ENCODE data around the gene CEPT1. TPM values are rescaled to one million over a fixed set of nuclear protein-coding genes. Genes with fewer than 3 reads are reported as not detected.

The CEPT1 gene
- total RNA-seq, 4 donors from 2014 or later = 23.1 to 30.4 (median 28.4) TPM

- H3K27ac ChIP-seq = no peak overlapping the region
- WGBS, 2 donors (ENCODE audit: low coverage in 1 of 2) = 49 to 72% methylated on average over 2 of the region's 2 CpGs
- ATAC-seq = no peak
- no peaks in the 10 kb centered on the region for H3K9me3 ChIP-seq
- H3K36me3 ChIP-seq = no peaks in the 10 kb centered on the region
- TF ChIP-seq CTCF (IDR thresholded peaks at IDR 0.05) (no peak), POLR2AphosphoS5 (IDR thresholded peaks at IDR 0.05) (no peak), POLR2A (IDR thresholded peaks at IDR 0.05) (no peak), EP300 (IDR thresholded peaks at IDR 0.05) (no peak)
- H3K4me3 ChIP-seq = no peak overlapping the region
- H3K4me1 ChIP-seq = peaks cover 0 to 16% (median 0%) of the 10 kb centered on the region in 3 donors
- no peaks in the 10 kb centered on the region for H3K27me3 ChIP-seq
Measured at GRCh38 chr1:111228748-111229126, 88.7 kb downstream of the CEPT1 start.

GRCh38 chr1:111232134-111232533 lies 92.1 kb downstream of the CEPT1 start:
- no peaks in the 10 kb centered on the region for H3K36me3 ChIP-seq
- no peak overlapping the region for H3K4me3 ChIP-seq
- no peaks in the 10 kb centered on the region for H3K9me3 ChIP-seq
- peaks cover 0 to 16% (median 0%) of the 10 kb centered on the region in 3 donors for H3K4me1 ChIP-seq
- H3K27ac ChIP-seq = no peak overlapping the region
- 93 to 96% methylated on average over 2 to 3 of the region's 3 CpGs for WGBS, 2 donors (ENCODE audit: low coverage in 1 of 2)
- no peak for ATAC-seq
- no peak for TF ChIP-seq CTCF (IDR thresholded peaks at IDR 0.05)
- peaks cover 10% of the 10 kb centered on the region for H3K27me3 ChIP-seq

- TF ChIP-seq POLR2A (IDR thresholded peaks at IDR 0.05) = no peak
- no peak for TF ChIP-seq POLR2AphosphoS5 (IDR thresholded peaks at IDR 0.05)
- TF ChIP-seq CTCF (IDR thresholded peaks at IDR 0.05) = no peak
- no peak for TF ChIP-seq EP300 (IDR thresholded peaks at IDR 0.05)
- no peak for ATAC-seq
- no peaks in the 10 kb centered on the region for H3K36me3 ChIP-seq
- no peak overlapping the region for H3K4me3 ChIP-seq
- H3K4me1 ChIP-seq = no peaks in the 10 kb centered on the region
- 75 to 89% methylated on average over 1 to 4 of the region's 4 CpGs for WGBS, 2 donors (ENCODE audit: low coverage in 1 of 2)
- H3K27ac ChIP-seq = no peak overlapping the region
- H3K9me3 ChIP-seq = no peaks in the 10 kb centered on the region
- H3K27me3 ChIP-seq = peaks cover 10% of the 10 kb centered on the region
Measured at GRCh38 chr1:111234258-111234657, 94.2 kb downstream of the CEPT1 start.

Small RNA genes lying within 50 kb of the gene (small RNA-seq; reads per million reads assigned to genes)
- gene AL355816.1 = 0 reads per million in 4 donors

Other genes starting within 250 kb of the CEPT1 start
- gene LRIF1, start 176.3 kb upstream of the CEPT1 start, total RNA-seq = 10 to 100 TPM in 1 of 4 donors, 1 to 10 TPM in 3; 6.4 to 10.2 (median 7.4) TPM
- gene DRAM2, start 130 bp upstream of the CEPT1 start, total RNA-seq = 10 to 100 TPM; 33.5 to 58.9 (median 37.4) TPM
- gene DENND2D, start 60.4 kb downstream of the CEPT1 start, total RNA-seq = 10 to 100 TPM in 1 of 4 donors, 1 to 10 TPM in 3; 1.4 to 16.6 (median 6.4) TPM
- gene CHI3L2, start 87.5 kb downstream of the CEPT1 start, total RNA-seq = 10 to 100 TPM in 1 of 4 donors, 1 to 10 TPM in 1, under 1 TPM in 1, not detected in 1; 0.42 to 13.1 (median 4.7) TPM
- not detected for gene CHIA, start 150.6 kb downstream of the CEPT1 start, total RNA-seq

All from gastroesophageal sphincter (tissue), 4 donors.